HEK293 (cell line): Measurements from ENCODE around the gene RFNG.

ENCODE experiments used
- GLI2 ChIP-seq: fragments of 450-650 bp; formaldehyde crosslinking; IDR thresholded peaks from 2 replicates; pipeline ENCODE4; 2017; ENCODE audit warnings: missing biosample characterization, missing genetic modification characterization, low read depth, borderline replicate concordance
- GLI4 ChIP-seq: fragments of 450-650 bp; formaldehyde crosslinking; IDR thresholded peaks from 2 replicates; pipeline ENCODE4 v1.5.1; 2016; ENCODE audit warnings: missing biosample characterization, missing genetic modification characterization
- KLF16 ChIP-seq: fragments of 450-650 bp; formaldehyde crosslinking; IDR thresholded peaks from 2 replicates; pipeline ENCODE4 v1.5.1; 2017; ENCODE audit warnings: missing biosample characterization, missing genetic modification characterization
- KLF8 ChIP-seq: fragments of 450-650 bp; formaldehyde crosslinking; IDR thresholded peaks from 2 replicates; pipeline ENCODE4 v1.5.1; 2016; ENCODE audit warnings: missing biosample characterization, missing genetic modification characterization
- OSR2 ChIP-seq: fragments of 450-650 bp; formaldehyde crosslinking; IDR thresholded peaks from 2 replicates; pipeline ENCODE4 v1.5.1; 2016; ENCODE audit warnings: missing biosample characterization, missing genetic modification characterization
- SALL2 ChIP-seq: fragments of 450-650 bp; formaldehyde crosslinking; IDR thresholded peaks from 2 replicates; pipeline ENCODE4 v1.5.0; 2017; ENCODE audit warnings: missing biosample characterization, mild to moderate bottlenecking, missing genetic modification characterization, borderline replicate concordance
- SP7 ChIP-seq: fragments of 450-650 bp; formaldehyde crosslinking; IDR thresholded peaks from 2 replicates; pipeline ENCODE4 v1.5.1; 2016; ENCODE audit warnings: missing biosample characterization, missing genetic modification characterization
- ZBTB20 ChIP-seq: fragments of 450-650 bp; formaldehyde crosslinking; IDR thresholded peaks from 2 replicates; pipeline ENCODE4 v1.5.1; 2016; ENCODE audit warnings: missing biosample characterization, missing genetic modification characterization
- ZBTB8A ChIP-seq: fragments of 450-650 bp; formaldehyde crosslinking; IDR thresholded peaks from 2 replicates; pipeline ENCODE4 v1.5.1; 2016; ENCODE audit warnings: missing biosample characterization, missing genetic modification characterization
- ZFHX2 ChIP-seq: fragments of 450-650 bp; formaldehyde crosslinking; conservative IDR thresholded peaks from 2 replicates; pipeline ENCODE4 v1.5.1; 2016; ENCODE audit warnings: missing biosample characterization, missing genetic modification characterization
- ZNF114 ChIP-seq: fragments of 450-650 bp; formaldehyde crosslinking; IDR thresholded peaks from 2 replicates; pipeline ENCODE4 v1.5.0; 2017; ENCODE audit warnings: missing biosample characterization, missing genetic modification characterization
- ZNF138 ChIP-seq: fragments of 450-650 bp; formaldehyde crosslinking; IDR thresholded peaks from 2 replicates; pipeline ENCODE4 v1.5.1; 2016; ENCODE audit warnings: missing biosample characterization, missing genetic modification characterization, borderline replicate concordance
- ZNF211 ChIP-seq: fragments of 450-650 bp; formaldehyde crosslinking; IDR thresholded peaks from 2 replicates; pipeline ENCODE4 v1.5.1; 2016; ENCODE audit warnings: low read depth, missing biosample characterization, missing genetic modification characterization
- ZNF239 ChIP-seq: fragments of 450-650 bp; formaldehyde crosslinking; IDR thresholded peaks from 2 replicates; pipeline ENCODE4 v1.5.1; 2016; ENCODE audit warnings: missing biosample characterization, missing genetic modification characterization
- ZNF266 ChIP-seq: fragments of 450-650 bp; formaldehyde crosslinking; IDR thresholded peaks from 2 replicates; pipeline ENCODE4 v1.5.1; 2016; ENCODE audit warnings: missing biosample characterization, missing genetic modification characterization, low read depth
- ZNF311 ChIP-seq: fragments of 450-650 bp; formaldehyde crosslinking; IDR thresholded peaks from 2 replicates; pipeline ENCODE4 v1.5.1; 2017; ENCODE audit warnings: missing biosample characterization, missing genetic modification characterization, borderline replicate concordance
- ZNF391 ChIP-seq: fragments of 450-650 bp; formaldehyde crosslinking; IDR thresholded peaks from 2 replicates; pipeline ENCODE4 v1.5.1; 2016; ENCODE audit warnings: low read depth, missing biosample characterization, missing genetic modification characterization, borderline replicate concordance
- ZNF423 ChIP-seq: fragments of 450-650 bp; formaldehyde crosslinking; IDR thresholded peaks from 2 replicates; pipeline ENCODE4 v1.5.1; 2016; ENCODE audit warnings: missing biosample characterization, missing genetic modification characterization
- ZNF510 ChIP-seq: fragments of 450-650 bp; formaldehyde crosslinking; IDR thresholded peaks from 2 replicates; pipeline ENCODE4 v1.5.1; 2018; ENCODE audit warnings: mild to moderate bottlenecking, missing genetic modification characterization, missing biosample characterization; ENCODE audit not compliant: insufficient replicate concordance
- ZNF548 ChIP-seq: fragments of 450-650 bp; formaldehyde crosslinking; IDR thresholded peaks from 2 replicates; pipeline ENCODE4 v1.5.1; 2016; ENCODE audit warnings: missing biosample characterization, missing genetic modification characterization
- ZNF600 ChIP-seq: fragments of 450-650 bp; formaldehyde crosslinking; IDR thresholded peaks from 2 replicates; pipeline ENCODE4 v1.5.1; 2016; ENCODE audit warnings: missing biosample characterization, missing genetic modification characterization
- ZNF623 ChIP-seq: fragments of 450-650 bp; formaldehyde crosslinking; IDR thresholded peaks from 2 replicates; pipeline ENCODE4 v1.5.1; 2016; ENCODE audit warnings: missing biosample characterization, missing genetic modification characterization
- ZNF626 ChIP-seq: fragments of 450-650 bp; sonication (Bioruptor Pico); formaldehyde crosslinking; IDR thresholded peaks from 2 replicates; pipeline ENCODE4 v1.5.1; 2018; ENCODE audit warnings: missing biosample characterization, missing genetic modification characterization, inconsistent platforms
- ZNF629 ChIP-seq: fragments of 450-650 bp; formaldehyde crosslinking; IDR thresholded peaks from 2 replicates; pipeline ENCODE4 v1.5.1; 2017; ENCODE audit warnings: missing biosample characterization, missing genetic modification characterization
- ZNF837 ChIP-seq: fragments of 450-650 bp; formaldehyde crosslinking; IDR thresholded peaks from 2 replicates; pipeline ENCODE4 v1.5.1; 2016; ENCODE audit warnings: missing biosample characterization, missing genetic modification characterization
- ZNF843 ChIP-seq: fragments of 450-650 bp; formaldehyde crosslinking; IDR thresholded peaks from 2 replicates; pipeline ENCODE4 v1.5.1; 2016; ENCODE audit warnings: missing biosample characterization, missing genetic modification characterization
- ZSCAN23 ChIP-seq: fragments of 450-650 bp; formaldehyde crosslinking; IDR thresholded peaks from 2 replicates; pipeline ENCODE4 v1.5.1; 2016; ENCODE audit warnings: missing biosample characterization, missing genetic modification characterization
- TF ChIP-seq, protein P1 (sequence below): IDR thresholded peaks from 2 replicates; pipeline ENCODE4 v1.6.1; 2011; ENCODE audit warnings: mild to moderate bottlenecking, low read depth, low read length, borderline replicate concordance
- TF ChIP-seq, protein P2 (sequence below): fragments of 450-650 bp; formaldehyde crosslinking; IDR thresholded peaks from 2 replicates; pipeline ENCODE4 v1.5.1; 2016; ENCODE audit warnings: missing biosample characterization, missing genetic modification characterization
- TF ChIP-seq, protein P3 (sequence below): fragments of 450-650 bp; formaldehyde crosslinking; IDR thresholded peaks from 2 replicates; pipeline ENCODE4 v1.5.1; 2016; ENCODE audit warnings: missing biosample characterization, missing genetic modification characterization
- TF ChIP-seq, protein P4 (sequence below): fragments of 450-650 bp; formaldehyde crosslinking; conservative IDR thresholded peaks from 2 replicates; pipeline ENCODE4 v1.5.1; 2016; ENCODE audit warnings: low read depth, missing biosample characterization, missing genetic modification characterization

RFNG gene

DNA sequence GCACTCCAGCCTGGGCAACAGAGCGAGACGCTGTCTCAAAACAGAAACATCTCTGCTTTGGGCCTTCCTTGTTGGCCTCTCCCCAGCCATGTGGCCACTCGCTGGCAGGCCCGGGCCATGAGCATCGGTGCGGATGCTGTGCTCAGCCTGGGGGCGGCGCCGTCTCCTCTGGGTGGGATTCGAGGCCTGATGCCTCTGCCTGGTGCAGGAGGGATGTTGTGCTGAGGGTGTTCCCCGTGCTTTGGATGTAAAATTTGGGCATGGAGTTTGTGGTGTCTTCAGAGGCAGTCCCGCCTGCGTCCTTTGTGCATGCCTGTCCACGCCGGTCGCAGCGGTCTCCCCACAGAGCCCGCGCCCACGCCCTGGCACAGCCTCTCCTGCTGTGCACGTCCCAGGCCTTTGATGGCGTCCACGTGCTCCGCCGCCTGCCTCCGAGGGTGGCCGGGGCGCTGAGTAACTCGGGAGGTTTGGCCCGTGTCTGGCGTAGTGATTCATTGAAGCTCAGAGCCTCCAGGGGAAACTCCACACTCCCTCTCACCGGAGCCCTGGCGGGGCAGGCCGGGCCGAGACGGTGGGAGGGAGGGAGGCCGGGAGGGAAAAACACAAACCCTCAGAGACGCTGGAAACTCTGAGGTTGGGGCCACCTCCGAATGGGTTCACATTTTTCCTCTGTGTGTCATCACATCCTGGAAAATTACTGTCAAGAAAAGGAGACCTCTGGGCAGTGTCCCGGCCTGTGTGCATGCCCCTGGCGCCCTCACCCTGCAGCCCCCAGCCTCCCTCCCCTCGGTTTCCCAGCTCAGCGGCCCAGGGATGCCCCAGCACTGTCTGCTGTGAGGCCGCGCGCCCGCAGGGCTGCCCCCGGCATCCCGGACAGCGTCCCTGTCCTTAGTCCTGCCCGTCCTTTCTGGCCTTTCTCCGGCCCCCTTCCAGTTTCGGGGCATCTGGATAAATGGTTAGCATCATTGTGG is 47.9 kb downstream of the RFNG start (continued):
- TF ChIP-seq, protein P1, sequence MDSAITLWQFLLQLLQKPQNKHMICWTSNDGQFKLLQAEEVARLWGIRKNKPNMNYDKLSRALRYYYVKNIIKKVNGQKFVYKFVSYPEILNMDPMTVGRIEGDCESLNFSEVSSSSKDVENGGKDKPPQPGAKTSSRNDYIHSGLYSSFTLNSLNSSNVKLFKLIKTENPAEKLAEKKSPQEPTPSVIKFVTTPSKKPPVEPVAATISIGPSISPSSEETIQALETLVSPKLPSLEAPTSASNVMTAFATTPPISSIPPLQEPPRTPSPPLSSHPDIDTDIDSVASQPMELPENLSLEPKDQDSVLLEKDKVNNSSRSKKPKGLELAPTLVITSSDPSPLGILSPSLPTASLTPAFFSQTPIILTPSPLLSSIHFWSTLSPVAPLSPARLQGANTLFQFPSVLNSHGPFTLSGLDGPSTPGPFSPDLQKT, result no peak
- no peak for TF ChIP-seq ZNF138 (tag by site-specific recombination)
- peak; percentile 66; the same call in 1 of the 2 replicates for TF ChIP-seq ZBTB20 (tag by site-specific recombination)
- peak; percentile 90 for TF ChIP-seq SP7 (tag by site-specific recombination)
- TF ChIP-seq GLI2 (tag by site-specific recombination), result no peak
- no peak for TF ChIP-seq ZNF843 (tag by site-specific recombination)
- peak; percentile 90 for TF ChIP-seq ZFHX2 (tag by site-specific recombination)
- no peak for TF ChIP-seq KLF16
- TF ChIP-seq, protein P2, sequence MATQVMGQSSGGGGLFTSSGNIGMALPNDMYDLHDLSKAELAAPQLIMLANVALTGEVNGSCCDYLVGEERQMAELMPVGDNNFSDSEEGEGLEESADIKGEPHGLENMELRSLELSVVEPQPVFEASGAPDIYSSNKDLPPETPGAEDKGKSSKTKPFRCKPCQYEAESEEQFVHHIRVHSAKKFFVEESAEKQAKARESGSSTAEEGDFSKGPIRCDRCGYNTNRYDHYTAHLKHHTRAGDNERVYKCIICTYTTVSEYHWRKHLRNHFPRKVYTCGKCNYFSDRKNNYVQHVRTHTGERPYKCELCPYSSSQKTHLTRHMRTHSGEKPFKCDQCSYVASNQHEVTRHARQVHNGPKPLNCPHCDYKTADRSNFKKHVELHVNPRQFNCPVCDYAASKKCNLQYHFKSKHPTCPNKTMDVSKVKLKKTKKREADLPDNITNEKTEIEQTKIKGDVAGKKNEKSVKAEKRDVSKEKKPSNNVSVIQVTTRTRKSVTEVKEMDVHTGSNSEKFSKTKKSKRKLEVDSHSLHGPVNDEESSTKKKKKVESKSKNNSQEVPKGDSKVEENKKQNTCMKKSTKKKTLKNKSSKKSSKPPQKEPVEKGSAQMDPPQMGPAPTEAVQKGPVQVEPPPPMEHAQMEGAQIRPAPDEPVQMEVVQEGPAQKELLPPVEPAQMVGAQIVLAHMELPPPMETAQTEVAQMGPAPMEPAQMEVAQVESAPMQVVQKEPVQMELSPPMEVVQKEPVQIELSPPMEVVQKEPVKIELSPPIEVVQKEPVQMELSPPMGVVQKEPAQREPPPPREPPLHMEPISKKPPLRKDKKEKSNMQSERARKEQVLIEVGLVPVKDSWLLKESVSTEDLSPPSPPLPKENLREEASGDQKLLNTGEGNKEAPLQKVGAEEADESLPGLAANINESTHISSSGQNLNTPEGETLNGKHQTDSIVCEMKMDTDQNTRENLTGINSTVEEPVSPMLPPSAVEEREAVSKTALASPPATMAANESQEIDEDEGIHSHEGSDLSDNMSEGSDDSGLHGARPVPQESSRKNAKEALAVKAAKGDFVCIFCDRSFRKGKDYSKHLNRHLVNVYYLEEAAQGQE (tag by site-specific recombination), result no peak
- no peak for TF ChIP-seq ZNF211 (tag by site-specific recombination)
- no peak for TF ChIP-seq GLI4
- no peak for TF ChIP-seq ZNF266 (tag by site-specific recombination)
- no peak for TF ChIP-seq ZNF626 (tag by site-specific recombination)
- TF ChIP-seq ZNF623 (tag by site-specific recombination), result 0 out of 2 replicates have a peak, but pooled peaks have one; percentile 9
- no peak for TF ChIP-seq ZNF114
- peak; percentile 91 for TF ChIP-seq ZNF600
- TF ChIP-seq SALL2 (tag by site-specific recombination), result no peak
- TF ChIP-seq, protein P3, sequence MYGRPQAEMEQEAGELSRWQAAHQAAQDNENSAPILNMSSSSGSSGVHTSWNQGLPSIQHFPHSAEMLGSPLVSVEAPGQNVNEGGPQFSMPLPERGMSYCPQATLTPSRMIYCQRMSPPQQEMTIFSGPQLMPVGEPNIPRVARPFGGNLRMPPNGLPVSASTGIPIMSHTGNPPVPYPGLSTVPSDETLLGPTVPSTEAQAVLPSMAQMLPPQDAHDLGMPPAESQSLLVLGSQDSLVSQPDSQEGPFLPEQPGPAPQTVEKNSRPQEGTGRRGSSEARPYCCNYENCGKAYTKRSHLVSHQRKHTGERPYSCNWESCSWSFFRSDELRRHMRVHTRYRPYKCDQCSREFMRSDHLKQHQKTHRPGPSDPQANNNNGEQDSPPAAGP, result peak; percentile 96
- TF ChIP-seq ZSCAN23 (tag by site-specific recombination), result no peak
- no peak for TF ChIP-seq ZNF239 (tag by site-specific recombination)
- peak; percentile 21; the same call in 1 of the 2 replicates for TF ChIP-seq KLF8 (tag by site-specific recombination)
- TF ChIP-seq OSR2 (tag by site-specific recombination), result no peak
- TF ChIP-seq ZNF548 (tag by site-specific recombination), result no peak
- no peak for TF ChIP-seq ZNF510 (tag by site-specific recombination)
- peak; percentile 78; the same call in 1 of the 2 replicates for TF ChIP-seq ZNF423 (tag by site-specific recombination)
- TF ChIP-seq ZBTB8A (tag by site-specific recombination), result peak; percentile 61; the same call in 1 of the 2 replicates
- TF ChIP-seq ZNF311 (tag by site-specific recombination), result no peak
- TF ChIP-seq ZNF391 (tag by site-specific recombination), result no peak
- TF ChIP-seq, protein P4, sequence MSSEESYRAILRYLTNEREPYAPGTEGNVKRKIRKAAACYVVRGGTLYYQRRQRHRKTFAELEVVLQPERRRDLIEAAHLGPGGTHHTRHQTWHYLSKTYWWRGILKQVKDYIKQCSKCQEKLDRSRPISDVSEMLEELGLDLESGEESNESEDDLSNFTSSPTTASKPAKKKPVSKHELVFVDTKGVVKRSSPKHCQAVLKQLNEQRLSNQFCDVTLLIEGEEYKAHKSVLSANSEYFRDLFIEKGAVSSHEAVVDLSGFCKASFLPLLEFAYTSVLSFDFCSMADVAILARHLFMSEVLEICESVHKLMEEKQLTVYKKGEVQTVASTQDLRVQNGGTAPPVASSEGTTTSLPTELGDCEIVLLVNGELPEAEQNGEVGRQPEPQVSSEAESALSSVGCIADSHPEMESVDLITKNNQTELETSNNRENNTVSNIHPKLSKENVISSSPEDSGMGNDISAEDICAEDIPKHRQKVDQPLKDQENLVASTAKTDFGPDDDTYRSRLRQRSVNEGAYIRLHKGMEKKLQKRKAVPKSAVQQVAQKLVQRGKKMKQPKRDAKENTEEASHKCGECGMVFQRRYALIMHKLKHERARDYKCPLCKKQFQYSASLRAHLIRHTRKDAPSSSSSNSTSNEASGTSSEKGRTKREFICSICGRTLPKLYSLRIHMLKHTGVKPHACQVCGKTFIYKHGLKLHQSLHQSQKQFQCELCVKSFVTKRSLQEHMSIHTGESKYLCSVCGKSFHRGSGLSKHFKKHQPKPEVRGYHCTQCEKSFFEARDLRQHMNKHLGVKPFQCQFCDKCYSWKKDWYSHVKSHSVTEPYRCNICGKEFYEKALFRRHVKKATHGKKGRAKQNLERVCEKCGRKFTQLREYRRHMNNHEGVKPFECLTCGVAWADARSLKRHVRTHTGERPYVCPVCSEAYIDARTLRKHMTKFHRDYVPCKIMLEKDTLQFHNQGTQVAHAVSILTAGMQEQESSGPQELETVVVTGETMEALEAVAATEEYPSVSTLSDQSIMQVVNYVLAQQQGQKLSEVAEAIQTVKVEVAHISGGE (tag by site-specific recombination), result no peak
- peak; percentile 29; the same call in 1 of the 2 replicates for TF ChIP-seq ZNF629 (tag by site-specific recombination)
- no peak for TF ChIP-seq ZNF837 (tag by site-specific recombination)
